Measurements from ENCODE around the gene IRX1. TPM values are rescaled to one million over a fixed set of nuclear protein-coding genes. Genes with fewer than 3 reads are reported as not detected.

The IRX1 gene
- polyA plus RNA-seq, 1 of the 3 experiments (the other 2 are of a cell fraction): not detected

- POLR2A ChIA-PET: no interaction called here
- no peak overlapping the region for H3K4me3 ChIP-seq (ENCODE audit: low read depth in 2 of 2, low read length in 1 of 2)
- 12% methylated on average over 7 of the region's 8 CpGs for WGBS (ENCODE audit: low lambda C conversion rate)
Observed at GRCh38 chr5:3650868-3651267, 55.2 kb downstream of the IRX1 start.

More at GRCh38 chr5:3650868-3651267, 55.2 kb downstream of the IRX1 start:
- Histone ChIP-seq H3F3A (replicated peaks; ENCODE audit: insufficient read depth) (no peaks in the 10 kb centered on the region), H3K27me3 (ENCODE audit: insufficient read depth) (no peaks in the 10 kb centered on the region), H3K9me3 (no peaks in the 10 kb centered on the region), H3K4me1 (ENCODE audit: control insufficient read depth in 1 of 2, insufficient read depth in 2 of 2, low read depth in 1 of 2, low read length in 1 of 2) (no peaks in the 10 kb centered on the region), H3K79me2 (ENCODE audit: insufficient read depth) (no peaks in the 10 kb centered on the region), H3K4me2 (no peak overlapping the region), H4K20me1 (ENCODE audit: insufficient read depth) (no peaks in the 10 kb centered on the region), H3K36me3 (replicated peaks in 1 of 2; ENCODE audit: control insufficient read depth in 1 of 2, insufficient read depth in 2 of 2, low read length in 1 of 2) (no peaks in the 10 kb centered on the region), H3K9ac (no peak overlapping the region), H2AFZ (ENCODE audit: low read depth) (no peak overlapping the region), H3K9me2 (no peaks in the 10 kb centered on the region), H3K27ac (ENCODE audit: low read depth in 2 of 2, low read length in 1 of 2) (no peak overlapping the region)
- TF ChIP-seq RCOR1 (IDR thresholded peaks at IDR 0.05; ENCODE audit: low read length) (no peak), USF1 (IDR thresholded peaks at IDR 0.05; ENCODE audit: borderline replicate concordance, low read depth) (no peak), JUND (IDR thresholded peaks at IDR 0.05) (no peak), FOXJ3 (CRISPR knock-in tag; IDR thresholded peaks at IDR 0.05) (no peak), MXI1 (IDR thresholded peaks at IDR 0.05; ENCODE audit: low read depth, low read length) (no peak), FOSL2 (IDR thresholded peaks at IDR 0.05; ENCODE audit: borderline replicate concordance, low read depth) (no peak), TEAD4 (IDR thresholded peaks at IDR 0.05; ENCODE audit: borderline replicate concordance, insufficient read depth) (no peak), MEF2A (IDR thresholded peaks at IDR 0.05; ENCODE audit: borderline replicate concordance, low read depth) (no peak), TAF1 (IDR thresholded peaks at IDR 0.05; ENCODE audit: borderline replicate concordance, low read depth, low read length) (no peak), ELF1 (IDR thresholded peaks at IDR 0.05) (no peak), MAX (IDR thresholded peaks at IDR 0.05; ENCODE audit: low read depth) (no peak), SIN3A (IDR thresholded peaks at IDR 0.05; ENCODE audit: borderline replicate concordance, low read depth, low read length) (no peak), SMC3 (IDR thresholded peaks at IDR 0.05; ENCODE audit: low read depth, low read length) (no peak)
- DNase-seq: no peak
- CTCF ChIA-PET: no interaction called here
